ENCODE results near the gene RAB3A. TPM values are rescaled to one million over a fixed set of nuclear protein-coding genes. Genes with fewer than 3 reads are reported as not detected.

The RAB3A gene
- total RNA-seq, 1 donor from 2014 or later: 11.0 TPM

- intact Hi-C loops (cut with micrococcal nuclease): loop anchor here (5.0 kb wide), 1 partner anchor 164 kb away; the partner anchor contains the start of gene ARRDC2
- Mint-ChIP-seq H3K4me3 (peak overlapping the region; percentile 15), H3K27me3 (ENCODE audit: insufficient read depth) (peaks cover 3% of the 10 kb centered on the region), H3K36me3 (ENCODE audit: low read depth) (peaks cover 21% of the 10 kb centered on the region), H3K4me1 (ENCODE audit: low read depth) (peaks cover 27% of the 10 kb centered on the region), H3K27ac (no peak overlapping the region), H3K9me3 (no peaks in the 10 kb centered on the region)
- DNase-seq (ENCODE audit: low spot score): no peak
Measured at GRCh38 chr19:18171605-18172327, 32.1 kb downstream of the RAB3A start.

- Mint-ChIP-seq H3K4me3 (no peak overlapping the region), H3K27me3 (ENCODE audit: insufficient read depth) (peaks cover 3% of the 10 kb centered on the region), H3K27ac (no peak overlapping the region), H3K4me1 (ENCODE audit: low read depth) (peaks cover 21% of the 10 kb centered on the region), H3K36me3 (ENCODE audit: low read depth) (peaks cover 16% of the 10 kb centered on the region), H3K9me3 (no peaks in the 10 kb centered on the region)
- intact Hi-C loops (cut with micrococcal nuclease): loop anchor here (5.0 kb wide), 1 partner anchor 163 kb away; the partner anchor contains the start of gene ARRDC2
- DNase-seq (ENCODE audit: low spot score): no peak
Measured at GRCh38 chr19:18170714-18171255, 33.1 kb downstream of the RAB3A start.

- intact Hi-C loops (cut with micrococcal nuclease): loop anchor here (1.0 kb wide), 2 partner anchors 56 to 106 kb away; no protein-coding TSS in a partner anchor
- H3K4me3 Mint-ChIP-seq: no peak overlapping the region
- H3K36me3 Mint-ChIP-seq (ENCODE audit: low read depth): peaks cover 9% of the 10 kb centered on the region
- no peaks in the 10 kb centered on the region for H3K9me3 Mint-ChIP-seq
- H3K27ac Mint-ChIP-seq: no peak overlapping the region
- DNase-seq (ENCODE audit: low spot score): no peak
- H3K4me1 Mint-ChIP-seq (ENCODE audit: low read depth): peaks cover 9% of the 10 kb centered on the region
- peaks cover 3% of the 10 kb centered on the region for H3K27me3 Mint-ChIP-seq (ENCODE audit: insufficient read depth)
Measured at GRCh38 chr19:18168673-18169381, 35.0 kb downstream of the RAB3A start.

- intact Hi-C loops (cut with micrococcal nuclease): loop anchor here (1.0 kb wide), 2 partner anchors 55 to 105 kb away; no protein-coding TSS in a partner anchor
- Mint-ChIP-seq H3K4me1 (ENCODE audit: low read depth) (peaks cover 4% of the 10 kb centered on the region), H3K27me3 (ENCODE audit: insufficient read depth) (peaks cover 3% of the 10 kb centered on the region), H3K9me3 (no peaks in the 10 kb centered on the region), H3K4me3 (no peak overlapping the region), H3K36me3 (ENCODE audit: low read depth) (peaks cover 12% of the 10 kb centered on the region), H3K27ac (no peak overlapping the region)
- peak; percentile 54 for DNase-seq (ENCODE audit: low spot score)
Measured at GRCh38 chr19:18167975-18168645, 35.7 kb downstream of the RAB3A start.

GRCh38 chr19:18167011-18167410, 36.8 kb downstream of the RAB3A start:
- H3K9me3 Mint-ChIP-seq: no peaks in the 10 kb centered on the region
- peaks cover 12% of the 10 kb centered on the region for H3K36me3 Mint-ChIP-seq (ENCODE audit: low read depth)
- peaks cover 3% of the 10 kb centered on the region for H3K27me3 Mint-ChIP-seq (ENCODE audit: insufficient read depth)
- H3K4me3 Mint-ChIP-seq: no peak overlapping the region
- intact Hi-C loops (cut with micrococcal nuclease): no loop called here
- H3K4me1 Mint-ChIP-seq (ENCODE audit: low read depth): no peaks in the 10 kb centered on the region
- no peak for DNase-seq (ENCODE audit: low spot score)
- H3K27ac Mint-ChIP-seq: no peak overlapping the region

- H3K4me3 Mint-ChIP-seq: no peak overlapping the region
- H3K4me1 Mint-ChIP-seq (ENCODE audit: low read depth): no peaks in the 10 kb centered on the region
- DNase-seq (ENCODE audit: low spot score): no peak
- no peaks in the 10 kb centered on the region for H3K9me3 Mint-ChIP-seq
- peaks cover 12% of the 10 kb centered on the region for H3K36me3 Mint-ChIP-seq (ENCODE audit: low read depth)
- intact Hi-C loops (cut with micrococcal nuclease): no loop called here
- H3K27me3 Mint-ChIP-seq (ENCODE audit: insufficient read depth): no peaks in the 10 kb centered on the region
- no peak overlapping the region for H3K27ac Mint-ChIP-seq
Measured at GRCh38 chr19:18165794-18166544, 37.9 kb downstream of the RAB3A start.

GRCh38 chr19:18164072-18164471, 39.8 kb downstream of the RAB3A start:
- Mint-ChIP-seq H3K27me3 (ENCODE audit: insufficient read depth) (no peaks in the 10 kb centered on the region), H3K9me3 (no peaks in the 10 kb centered on the region), H3K4me1 (ENCODE audit: low read depth) (peaks cover 5% of the 10 kb centered on the region), H3K36me3 (ENCODE audit: low read depth) (peaks cover 14% of the 10 kb centered on the region), H3K27ac (no peak overlapping the region), H3K4me3 (no peak overlapping the region)
- no peak for DNase-seq (ENCODE audit: low spot score)
- intact Hi-C loops (cut with micrococcal nuclease): loop anchor here (5.0 kb wide), 1 partner anchor 88 kb away; no protein-coding TSS in a partner anchor

GRCh38 chr19:18161636-18162002, 42.2 kb downstream of the RAB3A start:
- intact Hi-C loops (cut with micrococcal nuclease): loop anchor here (1.0 to 5.0 kb wide), 6 partner anchors 8 to 475 kb away; partner anchors contain the start of genes IFI30, LSM4 and PIK3R2
- Mint-ChIP-seq H3K9me3 (no peaks in the 10 kb centered on the region), H3K27ac (peak overlapping the region; percentile 23)

GRCh38 chr19:18160971-18161635, 42.7 kb downstream of the RAB3A start:
- H3K27ac Mint-ChIP-seq: no peak overlapping the region
- intact Hi-C loops (cut with micrococcal nuclease): loop anchor here (1.0 to 5.0 kb wide), 6 partner anchors 8 to 475 kb away; partner anchors contain the start of genes IFI30, LSM4 and PIK3R2
- DNase-seq (ENCODE audit: low spot score): peak; percentile 80
- H3K36me3 Mint-ChIP-seq (ENCODE audit: low read depth): peaks cover 11% of the 10 kb centered on the region
- H3K4me1 Mint-ChIP-seq (ENCODE audit: low read depth): peaks cover 5% of the 10 kb centered on the region
- peak overlapping the region; percentile 72 for H3K4me3 Mint-ChIP-seq
- no peaks in the 10 kb centered on the region for H3K27me3 Mint-ChIP-seq (ENCODE audit: insufficient read depth)
- no peaks in the 10 kb centered on the region for H3K9me3 Mint-ChIP-seq

More at GRCh38 chr19:18161636-18162002, 42.2 kb downstream of the RAB3A start:
- Mint-ChIP-seq H3K4me1 (ENCODE audit: low read depth) (peaks cover 5% of the 10 kb centered on the region), H3K27me3 (ENCODE audit: insufficient read depth) (no peaks in the 10 kb centered on the region), H3K4me3 (peak overlapping the region; percentile 42), H3K36me3 (ENCODE audit: low read depth) (peaks cover 9% of the 10 kb centered on the region)
- DNase-seq (ENCODE audit: low spot score): no peak

GRCh38 chr19:18160493-18160970, 43.3 kb downstream of the RAB3A start:
- Mint-ChIP-seq H3K27ac (peak overlapping the region; percentile 84), H3K4me3 (peak overlapping the region; percentile 72), H3K36me3 (ENCODE audit: low read depth) (peaks cover 8% of the 10 kb centered on the region), H3K27me3 (ENCODE audit: insufficient read depth) (no peaks in the 10 kb centered on the region), H3K9me3 (no peaks in the 10 kb centered on the region), H3K4me1 (ENCODE audit: low read depth) (peaks cover 5% of the 10 kb centered on the region)
- DNase-seq (ENCODE audit: low spot score): no peak
- intact Hi-C loops (cut with micrococcal nuclease): loop anchor here (5.0 kb wide), 1 partner anchor 92 kb away; no protein-coding TSS in a partner anchor

- DNase-seq (ENCODE audit: low spot score): no peak
- Mint-ChIP-seq H3K27me3 (ENCODE audit: insufficient read depth) (no peaks in the 10 kb centered on the region), H3K4me3 (no peak overlapping the region), H3K36me3 (ENCODE audit: low read depth) (peaks cover 8% of the 10 kb centered on the region), H3K4me1 (ENCODE audit: low read depth) (peaks cover 5% of the 10 kb centered on the region), H3K27ac (no peak overlapping the region), H3K9me3 (no peaks in the 10 kb centered on the region)
- intact Hi-C loops (cut with micrococcal nuclease): loop anchor here (5.0 to 10.0 kb wide), 2 partner anchors 92 to 215 kb away; no protein-coding TSS in a partner anchor
Measured at GRCh38 chr19:18159810-18160209, 44.0 kb downstream of the RAB3A start.

Measured in activated T-helper 1 cell treated with anti-CD3 and anti-CD28 coated beads, Interleukin-12 subunit alpha, Interleukin-12 subunit beta, Interleukin-2, Interleukin-4 antibody, amounts not matched to agents 30 ng/mL and 10 ng/mL and 1 ng/mL, durations not matched to agents 14 hours and 24 hours and 36 hours (primary cell).